GM18526 (cell line): ENCODE results near the gene UBE2S.

Experiments
- POLR2A ChIP-seq: IDR thresholded peaks from 3 replicates; pipeline ENCODE4 v1.6.1; 2011; ENCODE audit not compliant: insufficient read length; ENCODE audit errors: extremely low read depth

Gene UBE2S

GRCh38 chr19:55382013-55382412 lies 25.6 kb downstream of the UBE2S start:
- TF ChIP-seq POLR2A, result no peak

- TF ChIP-seq POLR2A, result no peak
These were observed 28.4 kb downstream of the UBE2S start for GRCh38 chr19:55379174-55379573.

GRCh38 chr19:55377356-55378131 lies 30.0 kb downstream of the UBE2S start:
- TF ChIP-seq POLR2A, result no peak

- TF ChIP-seq POLR2A, result no peak
These were observed 31.2 kb downstream of the UBE2S start, which contains the start of gene TMEM190 for GRCh38 chr19:55376241-55376933. Gene TMEM190, plus strand, starts transcription at chr19:55376826. Its CDS starts 28 bp downstream, at chr19:55376854.

GRCh38 chr19:55373993-55374757 lies 33.4 kb downstream of the UBE2S start:
- no peak for TF ChIP-seq POLR2A

- no peak for TF ChIP-seq POLR2A
These were observed 34.1 kb downstream of the UBE2S start for GRCh38 chr19:55373306-55373992.

- no peak for TF ChIP-seq POLR2A
These were observed 35.1 kb downstream of the UBE2S start for GRCh38 chr19:55372316-55373081.

- no peak for TF ChIP-seq POLR2A
These were observed 37.1 kb downstream of the UBE2S start, which contains the start of gene IL11 for GRCh38 chr19:55370305-55370988. Gene IL11, minus strand, starts transcription at chr19:55370463. Its CDS starts 153 bp downstream, at chr19:55370310.

- TF ChIP-seq POLR2A, result no peak
These were observed 37.8 kb downstream of the UBE2S start for GRCh38 chr19:55369653-55370304.

- no peak for TF ChIP-seq POLR2A
These were observed 38.7 kb downstream of the UBE2S start for GRCh38 chr19:55368701-55369563.

GRCh38 chr19:55368106-55368505 lies 39.5 kb downstream of the UBE2S start:
- no peak for TF ChIP-seq POLR2A

GRCh38 chr19:55366790-55367189 lies 40.8 kb downstream of the UBE2S start:
- TF ChIP-seq POLR2A, result no peak
